ENCODE results near the gene PPFIA1.

DNA sequence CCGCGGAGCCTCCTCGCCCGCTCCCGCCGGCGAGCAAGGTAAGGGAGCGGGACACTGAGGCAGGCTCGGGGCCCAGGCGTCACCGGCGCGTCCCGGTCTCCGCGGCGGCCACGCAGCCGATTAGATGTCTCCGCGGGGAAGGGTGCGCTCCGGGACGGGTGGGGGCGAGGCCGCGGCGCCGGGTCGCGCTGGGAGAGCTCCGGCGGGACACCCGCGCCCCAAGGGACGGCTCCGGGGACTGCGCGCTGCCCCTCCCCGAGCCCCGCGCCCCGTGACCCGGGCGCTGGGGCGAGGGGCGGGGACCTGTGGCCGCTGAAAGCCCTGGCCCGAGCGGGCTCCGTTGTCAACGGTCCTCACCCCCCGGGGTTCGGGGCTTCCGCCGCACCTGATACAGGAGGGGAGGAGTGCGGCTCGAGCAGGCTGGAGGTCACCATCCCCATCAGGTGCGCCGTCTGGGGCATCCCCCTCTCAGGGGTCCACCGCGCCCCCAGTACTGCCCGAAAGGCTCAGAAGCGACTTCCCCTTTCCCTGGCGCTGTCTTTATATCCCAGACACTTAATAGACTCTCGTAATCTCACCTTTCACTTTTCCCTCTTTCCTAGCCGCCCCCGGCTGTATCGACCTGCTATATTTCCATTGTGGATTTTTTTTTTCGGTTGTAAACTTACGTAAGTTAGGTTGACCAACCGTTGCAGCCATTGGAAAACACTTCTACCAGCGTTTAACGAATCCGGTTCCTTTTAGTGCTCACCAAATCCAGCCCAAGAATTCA lies 573 bp downstream of the PPFIA1 start:
- TF ChIP-seq CTCF (conservative IDR thresholded peaks at IDR 0.05) (no peak; the same call in 1 of the 2 replicates), EZH2 (IDR thresholded peaks at IDR 0.05; ENCODE audit: low read depth) (no peak)
